Lung (tissue), 16 donors: ENCODE results near the gene CHN1. TPM values are rescaled to one million over a fixed set of nuclear protein-coding genes. Genes with fewer than 3 reads are reported as not detected.

ENCODE experiments used
- ATAC-seq: fragments of 200-7000 bp; cut with Tn5 transposase; one replicate; pipeline ENCODE4 v1.9.1; 2020; ENCODE audit warnings: moderate number of reproducible peaks; ENCODE audit not compliant: insufficient read depth, low FRiP score
- DNase-seq, 3 donors: peaks; one replicate each; pipeline ENCODE4 v3.0.0-alpha.2; 2013 to 2017
- H3K27ac ChIP-seq, 2 donors: one replicate each; pipeline ENCODE4 v1.5.1; 2013; ENCODE audit warnings: mild to moderate bottlenecking in 2 of 2, moderate library complexity in 2 of 2, control low read depth in 1 of 2, inconsistent platforms in 1 of 2, low read depth in 1 of 2, low read length in 1 of 2
- H3K27me3 ChIP-seq, 3 donors: one replicate each; pipeline ENCODE4 v1.5.1; 2013; ENCODE audit warnings: low read length in 2 of 3; ENCODE audit not compliant: control insufficient read depth in 3 of 3, insufficient read depth in 3 of 3
- H3K36me3 ChIP-seq, 4 donors: one replicate each; pipeline ENCODE4 v1.5.1; 2013; ENCODE audit warnings: low read length in 4 of 4, mild to moderate bottlenecking in 1 of 4, moderate library complexity in 1 of 4; ENCODE audit not compliant: control insufficient read depth in 4 of 4, insufficient read depth in 4 of 4
- H3K4me1 ChIP-seq, 5 donors: one replicate each; pipeline ENCODE4 v1.5.1; 2013; ENCODE audit warnings: low read length in 5 of 5, mild to moderate bottlenecking in 2 of 5, moderate library complexity in 1 of 5; ENCODE audit not compliant: control insufficient read depth in 5 of 5, insufficient read depth in 5 of 5
- H3K4me3 ChIP-seq: one replicate; pipeline ENCODE4 v1.5.1; 2013; ENCODE audit warnings: mild to moderate bottlenecking, control low read depth, moderate library complexity
- H3K9ac ChIP-seq, 2 donors: one replicate each; pipeline ENCODE4 v1.5.1; 2013; ENCODE audit warnings: low read length in 2 of 2, control low read depth in 1 of 2; ENCODE audit not compliant: insufficient read depth in 1 of 2
- H3K9me3 ChIP-seq, 4 donors: one replicate each; pipeline ENCODE4 v1.5.1; 2013; ENCODE audit warnings: low read length in 3 of 4, mild to moderate bottlenecking in 1 of 4, moderate library complexity in 1 of 4; ENCODE audit not compliant: control insufficient read depth in 4 of 4, insufficient read depth in 3 of 4
- WGBS, 2 donors: extraction: QIAGEN DNeasy Blood & Tissue Kit; methylation state at CpG; one replicate each; pipeline ENCODE4 v1.1.7; 2013; 5-methylcytosine and 5-hydroxymethylcytosine counted together
- long read RNA-seq, 5 donors: transcript quantifications; one replicate each; lab custom pipeline, GENCODE V29; 2026
- polyA plus RNA-seq, 2 donors: library from polyadenylated mRNA; stranded (reverse); fragments of 200-250 nt; gene quantifications; one replicate each; pipeline ENCODE4 v1.2.1, GENCODE V29; 2013
- total RNA-seq, 2 donors: library from RNA; depleted of rRNA in 1 of 2; stranded (reverse); fragments of >200 nt in 1 of 2; gene quantifications; one replicate each; pipeline ENCODE4 v1.2.1, GENCODE V29; 2014 to 2021
- TF ChIP-seq, protein P1 (sequence below): IDR thresholded peaks from 2 replicates; pipeline ENCODE4 v1.5.1; 2012; ENCODE audit warnings: mild to moderate bottlenecking; ENCODE audit errors: control extremely low read depth, extremely low read depth
- donor health status: control.
- donor health status: control.
- donor health status: Bipolar disorder and iron deficiency.
- donor health status: healthy.
- donor health status: DM: yes; HTN: yes; CAD: no.

CHN1 gene, protein sequence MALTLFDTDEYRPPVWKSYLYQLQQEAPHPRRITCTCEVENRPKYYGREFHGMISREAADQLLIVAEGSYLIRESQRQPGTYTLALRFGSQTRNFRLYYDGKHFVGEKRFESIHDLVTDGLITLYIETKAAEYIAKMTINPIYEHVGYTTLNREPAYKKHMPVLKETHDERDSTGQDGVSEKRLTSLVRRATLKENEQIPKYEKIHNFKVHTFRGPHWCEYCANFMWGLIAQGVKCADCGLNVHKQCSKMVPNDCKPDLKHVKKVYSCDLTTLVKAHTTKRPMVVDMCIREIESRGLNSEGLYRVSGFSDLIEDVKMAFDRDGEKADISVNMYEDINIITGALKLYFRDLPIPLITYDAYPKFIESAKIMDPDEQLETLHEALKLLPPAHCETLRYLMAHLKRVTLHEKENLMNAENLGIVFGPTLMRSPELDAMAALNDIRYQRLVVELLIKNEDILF
- total RNA-seq (10 to 100 TPM; 15.2 to 80.9 TPM), polyA plus RNA-seq (10 to 100 TPM in 1 of 2 donors, 1 to 10 TPM in 1; 6.8 to 13.8 TPM)
- long read RNA-seq, donor 1, transcript CHN1-201 (7 exons, 2,047 nt): major isoform, 18 of 20 reads
- long read RNA-seq, donor 1, partial matches to known transcripts: 0 of 20 reads
- long read RNA-seq, donor 1, other reads (novel, unspliced or antisense): 0 of 20 reads
- long read RNA-seq, donor 2, partial matches to known transcripts: 0 of 3 reads
- long read RNA-seq, donor 2, other reads (novel, unspliced or antisense): 0 of 3 reads
- long read RNA-seq, donor 3, transcript CHN1-201 (7 exons, 2,047 nt): major isoform, 7 of 22 reads
- long read RNA-seq, donor 3, partial matches to known transcripts: 13 of 22 reads
- long read RNA-seq, donor 3, other reads (novel, unspliced or antisense): 0 of 22 reads
- long read RNA-seq, donor 4, transcript CHN1-201 (7 exons, 2,047 nt): major isoform, 8 of 10 reads
- long read RNA-seq, donor 4, partial matches to known transcripts: 0 of 10 reads
- long read RNA-seq, donor 4, other reads (novel, unspliced or antisense): 0 of 10 reads
- long read RNA-seq, donor 5, transcript CHN1-201 (7 exons, 2,047 nt): major isoform, 12 of 40 reads
- long read RNA-seq, donor 5, partial matches to known transcripts: 23 of 40 reads
- long read RNA-seq, donor 5, other reads (novel, unspliced or antisense): 0 of 40 reads

DNA sequence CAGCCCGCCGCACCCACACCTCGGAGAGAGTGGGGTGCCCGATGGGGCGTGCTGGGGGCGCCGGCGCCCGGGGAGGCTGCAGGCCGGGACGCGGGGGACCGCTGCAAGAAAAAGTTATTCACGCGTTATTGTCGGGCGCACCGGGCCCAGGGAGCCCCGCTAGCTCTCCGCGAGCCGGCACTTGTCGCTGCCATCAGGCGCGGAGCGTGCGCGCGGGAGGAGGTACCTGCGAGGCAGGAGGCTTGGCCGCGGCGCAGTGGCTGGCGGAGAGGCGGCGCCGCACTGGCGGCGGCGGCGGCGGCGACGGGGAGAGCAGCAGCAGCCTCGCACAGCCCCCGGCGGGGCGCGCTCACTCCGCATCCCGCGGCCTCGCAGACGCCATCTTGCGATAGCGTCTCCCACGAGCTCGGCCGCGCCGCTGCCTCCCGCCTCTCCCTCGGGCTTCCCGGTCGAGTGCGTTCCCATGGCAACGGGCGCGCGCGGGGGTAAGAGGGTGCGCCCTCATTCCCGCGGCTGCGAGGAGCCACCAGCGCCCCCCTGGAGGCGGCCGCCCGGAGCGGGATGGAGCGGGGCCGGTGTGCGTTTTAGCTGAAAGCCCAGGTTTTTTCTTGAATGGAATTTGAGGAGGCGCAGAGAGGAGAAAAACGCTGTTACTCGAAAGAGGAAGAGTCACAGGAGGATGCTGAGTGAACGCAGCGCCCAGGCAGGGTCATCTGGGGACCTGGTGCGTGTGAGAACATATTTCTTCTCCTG lies at the start of gene CHN1:
Gene CHN1 (minus strand): TSS at position 402 of the 753 bp plus-strand sequence. CDS start 469 bp downstream, outside the sequence.
- H3K36me3 ChIP-seq: no peaks in the 10 kb centered on the region
- WGBS, 2 donors: 0% methylated on average over 67 to 89 of the region's 89 CpGs
- DNase-seq: peak; percentile 88 to 90 (median 88)
- peaks cover 0 to 12% (median 3%) of the 10 kb centered on the region in 3 donors for H3K27me3 ChIP-seq
- H3K9ac ChIP-seq: peak within 1 kb of the TSS; percentile 12 to 57
- peak within 1 kb of the TSS; percentile 88 to 90 for H3K27ac ChIP-seq
- TF ChIP-seq, protein P1, sequence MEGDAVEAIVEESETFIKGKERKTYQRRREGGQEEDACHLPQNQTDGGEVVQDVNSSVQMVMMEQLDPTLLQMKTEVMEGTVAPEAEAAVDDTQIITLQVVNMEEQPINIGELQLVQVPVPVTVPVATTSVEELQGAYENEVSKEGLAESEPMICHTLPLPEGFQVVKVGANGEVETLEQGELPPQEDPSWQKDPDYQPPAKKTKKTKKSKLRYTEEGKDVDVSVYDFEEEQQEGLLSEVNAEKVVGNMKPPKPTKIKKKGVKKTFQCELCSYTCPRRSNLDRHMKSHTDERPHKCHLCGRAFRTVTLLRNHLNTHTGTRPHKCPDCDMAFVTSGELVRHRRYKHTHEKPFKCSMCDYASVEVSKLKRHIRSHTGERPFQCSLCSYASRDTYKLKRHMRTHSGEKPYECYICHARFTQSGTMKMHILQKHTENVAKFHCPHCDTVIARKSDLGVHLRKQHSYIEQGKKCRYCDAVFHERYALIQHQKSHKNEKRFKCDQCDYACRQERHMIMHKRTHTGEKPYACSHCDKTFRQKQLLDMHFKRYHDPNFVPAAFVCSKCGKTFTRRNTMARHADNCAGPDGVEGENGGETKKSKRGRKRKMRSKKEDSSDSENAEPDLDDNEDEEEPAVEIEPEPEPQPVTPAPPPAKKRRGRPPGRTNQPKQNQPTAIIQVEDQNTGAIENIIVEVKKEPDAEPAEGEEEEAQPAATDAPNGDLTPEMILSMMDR: no peak
- H3K4me1 ChIP-seq: peaks cover 3 to 22% (median 5%) of the 10 kb centered on the region in 5 donors
- peak; percentile 85 for ATAC-seq
- H3K9me3 ChIP-seq: no peaks in the 10 kb centered on the region
- peak within 1 kb of the TSS; percentile 73 for H3K4me3 ChIP-seq

DNA sequence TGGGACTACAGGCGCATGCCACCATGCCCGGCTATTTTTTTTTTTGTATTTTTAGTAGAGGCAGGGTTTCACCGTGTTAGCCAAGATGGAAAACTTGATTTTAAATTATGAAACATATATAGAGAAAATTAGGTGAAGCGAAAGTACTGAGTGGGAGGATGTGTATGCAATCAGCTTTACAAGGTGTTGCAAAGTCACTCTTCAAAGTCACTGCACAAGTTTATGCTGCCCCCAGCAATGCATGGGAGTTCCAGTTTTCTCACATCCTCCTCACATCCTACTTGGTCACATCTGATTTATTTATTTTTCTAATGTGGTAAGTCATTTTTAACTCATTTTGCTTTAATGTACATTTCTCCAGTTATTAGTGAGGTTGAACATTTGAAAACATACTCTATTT lies 49.2 kb upstream of the CHN1 start:
- 94 to 98% methylated on average over 4 of the region's 4 CpGs for WGBS, 2 donors
- DNase-seq (no peak), ATAC-seq (no peak)
- Histone ChIP-seq H3K36me3 (no peaks in the 10 kb centered on the region), H3K27ac (no peak overlapping the region), H3K4me1 (no peaks in the 10 kb centered on the region), H3K4me3 (no peak overlapping the region), H3K9ac (no peak overlapping the region), H3K27me3 (no peaks in the 10 kb centered on the region), H3K9me3 (no peaks in the 10 kb centered on the region)
- TF ChIP-seq, protein P1: no peak

DNA sequence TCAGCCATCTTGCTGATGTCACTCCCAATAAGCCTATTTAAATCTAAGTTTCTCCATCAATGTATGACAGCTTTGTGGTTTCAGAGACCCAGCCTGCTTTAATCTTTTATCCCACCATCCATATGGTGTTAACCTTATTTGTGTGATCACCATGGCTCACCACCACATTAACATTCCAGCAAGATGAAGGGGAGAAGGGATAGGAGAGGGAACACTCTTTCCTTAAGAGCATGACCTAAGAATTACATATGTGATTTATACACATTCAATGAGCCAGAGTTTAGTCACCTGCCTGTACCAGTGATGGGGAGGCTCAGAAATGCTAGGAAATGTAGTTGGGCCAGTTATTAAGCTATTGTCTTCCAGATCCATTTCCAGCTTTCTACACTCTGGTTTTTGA lies 44.5 kb upstream of the CHN1 start:
- no peaks in the 10 kb centered on the region for H3K9me3 ChIP-seq
- H3K4me3 ChIP-seq: no peak overlapping the region
- H3K27me3 ChIP-seq: no peaks in the 10 kb centered on the region
- TF ChIP-seq, protein P1: no peak
- no peaks in the 10 kb centered on the region for H3K4me1 ChIP-seq
- no peak for DNase-seq
- H3K36me3 ChIP-seq: no peaks in the 10 kb centered on the region
- no peak overlapping the region for H3K9ac ChIP-seq
- H3K27ac ChIP-seq: no peak overlapping the region
- no peak for ATAC-seq
